Right lobe of liver (tissue), 6 donors: Measurements from ENCODE around the gene DOCK2. TPM values are rescaled to one million over a fixed set of nuclear protein-coding genes. Genes with fewer than 3 reads are reported as not detected.

ENCODE experiments used
- ATAC-seq, 4 donors: fragments of 200-7000 bp; cut with Tn5 transposase; one replicate each; pipeline ENCODE4 v1.9.1; 2020; ENCODE audit warnings: mild to moderate bottlenecking in 4 of 4, moderate library complexity in 4 of 4
- DNase-seq, 3 donors: peaks; one replicate each; pipeline ENCODE4 v3.0.0-alpha.2; 2020
- H3K27ac ChIP-seq, 3 donors: fragments of 200-600 bp; one replicate each; pipeline ENCODE4 v1.8.0; 2022
- H3K27me3 ChIP-seq, 2 donors: fragments of 200-600 bp; one replicate each; pipeline ENCODE4 v1.8.0; 2022
- H3K36me3 ChIP-seq, 4 donors: fragments of 200-600 bp; sonication (generic) in 1 of 4; one replicate each; pipeline versions ENCODE4 v1.5.1 to v1.8.0; 2017 to 2022; ENCODE audit warnings: control low read depth in 1 of 4
- H3K4me1 ChIP-seq, 4 donors: fragments of 200-600 bp; sonication (generic) in 1 of 4; one replicate each; pipeline versions ENCODE4 v1.5.1 to v1.8.0; 2017 to 2022; ENCODE audit warnings: control low read depth in 1 of 4
- H3K4me3 ChIP-seq, 3 donors: fragments of 200-600 bp; one replicate each; pipeline ENCODE4 v1.8.0; 2022
- H3K9me3 ChIP-seq, 4 donors: fragments of 200-600 bp; sonication (generic) in 1 of 4; one replicate each; pipeline versions ENCODE4 v1.5.1 to v1.8.0; 2017 to 2022; ENCODE audit warnings: control low read depth in 1 of 4
- CTCF ChIP-seq, 4 donors: fragments of 200-600 bp in 3 of 4; fragments of 450-650 bp in 1 of 4; IDR thresholded peaks; one replicate each; pipeline versions ENCODE4 v1.5.1 to v1.8.0; 2016 to 2022; ENCODE audit warnings: antibody characterized with exemption in 4 of 4, mild to moderate bottlenecking in 2 of 4
- POLR2A ChIP-seq: fragments of 450-650 bp; IDR thresholded peaks from one replicate; pipeline ENCODE4 v1.6.1; 2017; ENCODE audit warnings: antibody characterized with exemption, mild to moderate bottlenecking
- WGBS: methylation state at CpG from one replicate; pipeline ENCODE4 v1.1.6; 2018; ENCODE audit warnings: low coverage, low lambda C conversion rate; ENCODE audit not compliant: insufficient coverage; ENCODE audit errors: missing lambda C conversion rate; 5-methylcytosine and 5-hydroxymethylcytosine counted together
- intact Hi-C, 2 donors: fragments of 100-400 bp; cut with DNase I; formaldehyde crosslinking; loops; one replicate each; pipeline versions ENCODE4 v1.11.2 to v1.14.1; 2022
- total RNA-seq, 6 experiments: library from RNA; depleted of rRNA in 2 of 6; stranded (reverse); fragments of >200 nt in 2 of 6; fragmentation: NEBNext Ultra II Directional in 3 of 6; extraction: Animal tissue kit (Norgen Biotek cat#: 25700) in 3 of 6; gene quantifications; one replicate each; pipeline versions ENCODE4 v1.1.0 to v1.2.4, GENCODE V29; 2016 to 2023
- donor health status: DM: no; HTN: yes; CAD: no.
- donor health status: DM: no; HTN: no; CAD: no.
- donor health status: DM: no; HTN: no; CAD: no.
- donor health status: DM: no; HTN: yes; CAD: no.
- donor health status: DM: no; HTN: yes; CAD: no.

Gene DOCK2
- total RNA-seq, 6 experiments from 2014 or later: 5.0 to 14.5 (median 7.4) TPM

GRCh38 chr5:169595172-169595820 is 41.8 kb upstream of the DOCK2 start:
- H3K36me3 ChIP-seq: peaks cover 0 to 8% (median 0%) of the 10 kb centered on the region in 4 donors
- WGBS: 85% methylated on average over 1 of the region's 1 CpG
- intact Hi-C loops: no loop called here

GRCh38 chr5:169599451-169599850 is 37.6 kb upstream of the DOCK2 start:
- Histone ChIP-seq H3K4me1 (peaks cover 0 to 4% (median 0%) of the 10 kb centered on the region in 4 donors), H3K4me3 (no peak overlapping the region), H3K9me3 (no peaks in the 10 kb centered on the region), H3K27me3 (no peaks in the 10 kb centered on the region), H3K36me3 (peaks cover 0 to 8% (median 0%) of the 10 kb centered on the region in 4 donors), H3K27ac (no peak overlapping the region)
- no peak for TF ChIP-seq CTCF (IDR thresholded peaks at IDR 0.05)
- no peak for TF ChIP-seq POLR2A
- DNase-seq: no peak
- no peak for ATAC-seq
- WGBS: 92% methylated on average over 4 of the region's 4 CpGs
- intact Hi-C loops: no loop called here

More at GRCh38 chr5:169595172-169595820, 41.8 kb upstream of the DOCK2 start:
- Histone ChIP-seq H3K9me3 (no peaks in the 10 kb centered on the region), H3K27me3 (no peaks in the 10 kb centered on the region), H3K27ac (no peak overlapping the region), H3K4me3 (no peak overlapping the region), H3K4me1 (peaks cover 0 to 4% (median 0%) of the 10 kb centered on the region in 4 donors)
- DNase-seq (no peak), ATAC-seq (peak in 1 of 4 donors; percentile 70)
- TF ChIP-seq POLR2A: no peak
- no peak for TF ChIP-seq CTCF (IDR thresholded peaks at IDR 0.05)

GRCh38 chr5:169602535-169602934 is 34.5 kb upstream of the DOCK2 start:
- H3K4me3 ChIP-seq: no peak overlapping the region
- H3K27ac ChIP-seq: no peak overlapping the region
- ATAC-seq (no peak), DNase-seq (no peak)
- H3K27me3 ChIP-seq: no peaks in the 10 kb centered on the region
- no peaks in the 10 kb centered on the region for H3K4me1 ChIP-seq
- intact Hi-C loops: no loop called here
- peaks cover 0 to 8% (median 0%) of the 10 kb centered on the region in 4 donors for H3K36me3 ChIP-seq
- H3K9me3 ChIP-seq: no peaks in the 10 kb centered on the region
- TF ChIP-seq CTCF (IDR thresholded peaks at IDR 0.05) (no peak), POLR2A (no peak)

GRCh38 chr5:169606279-169606678 is 30.8 kb upstream of the DOCK2 start:
- 86% methylated on average over 2 of the region's 3 CpGs for WGBS
- no peak for DNase-seq
- no peak for ATAC-seq
- Histone ChIP-seq H3K27ac (no peak overlapping the region), H3K4me1 (no peaks in the 10 kb centered on the region), H3K27me3 (no peaks in the 10 kb centered on the region), H3K4me3 (no peak overlapping the region), H3K9me3 (no peaks in the 10 kb centered on the region), H3K36me3 (no peaks in the 10 kb centered on the region)
- intact Hi-C loops: no loop called here
- no peak for TF ChIP-seq CTCF (IDR thresholded peaks at IDR 0.05)
- no peak for TF ChIP-seq POLR2A

- no peak overlapping the region for H3K27ac ChIP-seq
- no peak for TF ChIP-seq CTCF (IDR thresholded peaks at IDR 0.05)
- no peak for TF ChIP-seq POLR2A
- no peaks in the 10 kb centered on the region for H3K4me1 ChIP-seq
- ATAC-seq: no peak
- 63% methylated on average over 2 of the region's 2 CpGs for WGBS
- intact Hi-C loops: no loop called here
- H3K9me3 ChIP-seq: no peaks in the 10 kb centered on the region
- H3K36me3 ChIP-seq: no peaks in the 10 kb centered on the region
- H3K27me3 ChIP-seq: no peaks in the 10 kb centered on the region
- DNase-seq: no peak
- H3K4me3 ChIP-seq: no peak overlapping the region
Observed at GRCh38 chr5:169607882-169608281, 29.2 kb upstream of the DOCK2 start.
